GM12878 (cell line): Measurements from ENCODE around the gene UGGT2. TPM values are rescaled to one million over a fixed set of nuclear protein-coding genes. Genes with fewer than 3 reads are reported as not detected.
"Not testable (repeated sequence)": the region's sequence is repeated elsewhere in the genome, so short reads cannot be mapped to it uniquely, and the experiment has no call there.

Experiments used
- ATAC-seq: fragments of 200-7000 bp; cut with Tn5 transposase; 3 replicates; pipeline ENCODE4 v1.9.1; 2020; ENCODE audit warnings: mild to moderate bottlenecking, moderate library complexity
- BruUV-seq: library from RNA; stranded (reverse); fragments of 400-500 nt; replicated peaks from 2 replicates; lab custom pipeline; 2021; lab: Mats Ljungman, UMichigan
- CTCF ChIA-PET: fragments of 300-600 bp; sonication (Branson Sonifier 250); formaldehyde crosslinking; extraction: SDS; loops from one replicate; lab custom pipeline; 2021; ENCODE audit warnings: inconsistent platforms; lab: Yijun Ruan, JAX
- POLR2A ChIA-PET: fragments of 350-600 bp; formaldehyde crosslinking; extraction: SDS; loops from one replicate; lab custom pipeline; 2021; ENCODE audit warnings: inconsistent platforms; lab: Charles Lee
- RAD21 ChIA-PET: fragments of 300-600 bp; sonication (Branson Sonifier 250); formaldehyde crosslinking; loops from one replicate; lab custom pipeline; 2023; ENCODE audit warnings: antibody characterized with exemption; ENCODE audit not compliant: unreplicated experiment; lab: Charles Lee
- SMC1A ChIA-PET: fragments of 300-600 bp; sonication (Branson Sonifier 250); formaldehyde crosslinking; loops from one replicate; lab custom pipeline; 2023; ENCODE audit not compliant: unreplicated experiment, uncharacterized antibody; lab: Charles Lee
- DNase-seq: peaks from one replicate; pipeline ENCODE4 v3.0.0-alpha.2; 2011; ENCODE audit warnings: low read depth, low spot score
- FAIRE-seq: peaks from 3 replicates; lab custom pipeline; 2011; peaks lifted over from hg19 to GRCh38; lab: Jason Lieb, UNC
- H2AFZ ChIP-seq: 2 replicates; pipeline ENCODE4 v1.6.0; 2011; ENCODE audit warnings: low read depth, low read length, control low read depth; ENCODE audit not compliant: control insufficient read depth
- H3K27ac ChIP-seq: 2 replicates; pipeline ENCODE4 v1.5.1; 2011; ENCODE audit warnings: control low read depth; ENCODE audit not compliant: control insufficient read depth, insufficient read depth
- H3K27me3 ChIP-seq, 2 experiments: replicated peaks in 1 of 2; 2 replicates each; pipeline versions ENCODE4 v1.6.0 to v1.6.1; 2011; ENCODE audit warnings: low read length in 1 of 2; ENCODE audit not compliant: control insufficient read depth in 2 of 2, insufficient read depth in 2 of 2
- H3K36me3 ChIP-seq, 2 experiments: 2 replicates each; pipeline ENCODE4 v1.5.1; 2011; ENCODE audit warnings: low read length in 1 of 2; ENCODE audit not compliant: control insufficient read depth in 2 of 2, insufficient read depth in 2 of 2
- H3K4me1 ChIP-seq: 2 replicates; pipeline ENCODE4 v1.6.1; 2011; ENCODE audit warnings: mild to moderate bottlenecking, low read length, moderate library complexity, mixed read lengths; ENCODE audit not compliant: control insufficient read depth, insufficient read depth
- H3K4me2 ChIP-seq: 2 replicates; pipeline ENCODE4 v1.6.0; 2011; ENCODE audit warnings: control low read depth; ENCODE audit not compliant: control insufficient read depth, insufficient read depth
- H3K4me3 ChIP-seq: fragments of 200-600 bp; sonication (generic); 2 replicates; pipeline ENCODE4 v1.5.1; 2016
- H3K79me2 ChIP-seq: 2 replicates; pipeline ENCODE4 v1.6.0; 2011; ENCODE audit warnings: low read length; ENCODE audit not compliant: control insufficient read depth, insufficient read depth
- H3K9ac ChIP-seq: 2 replicates; pipeline ENCODE4 v1.8.0; 2011; ENCODE audit warnings: low read length, control low read depth, mixed read lengths; ENCODE audit not compliant: control insufficient read depth, insufficient read depth
- H3K9me3 ChIP-seq: replicated peaks from 3 replicates; pipeline ENCODE4 v1.5.1; 2011; ENCODE audit warnings: mild to moderate bottlenecking, low read length; ENCODE audit not compliant: control insufficient read depth, insufficient read depth
- H4K20me1 ChIP-seq: 2 replicates; pipeline ENCODE4 v1.6.0; 2011; ENCODE audit not compliant: control insufficient read depth, insufficient read depth
- BACH1 ChIP-seq: fragments of 450-650 bp; IDR thresholded peaks from 2 replicates; pipeline ENCODE4 v1.6.1; 2017; ENCODE audit warnings: mild to moderate bottlenecking, borderline replicate concordance
- BHLHE40 ChIP-seq, 2 experiments: fragments of 450-650 bp in 1 of 2; IDR thresholded peaks; 2 replicates each; pipeline ENCODE4 v1.6.1; 2011 to 2017; ENCODE audit warnings: low read depth in 2 of 2, borderline replicate concordance in 1 of 2, improper control_type of control experiment in 1 of 2, low read length in 1 of 2, mild to moderate bottlenecking in 1 of 2
- CHD2 ChIP-seq: IDR thresholded peaks from 2 replicates; pipeline ENCODE4 v1.6.1; 2011; ENCODE audit warnings: low read depth, low read length, improper control_type of control experiment, borderline replicate concordance
- NFYB ChIP-seq: IDR thresholded peaks from 2 replicates; pipeline ENCODE4 v1.6.1; 2011; ENCODE audit warnings: low read depth, mild to moderate bottlenecking, low read length, improper control_type of control experiment, moderate library complexity; ENCODE audit not compliant: insufficient read depth
- RAD51 ChIP-seq: fragments of 450-650 bp; IDR thresholded peaks from 2 replicates; pipeline ENCODE4 v1.6.1; 2016; ENCODE audit warnings: moderate library complexity, mild to moderate bottlenecking, inconsistent platforms
- RB1 ChIP-seq: fragments of 450-650 bp; formaldehyde crosslinking; IDR thresholded peaks from 2 replicates; pipeline ENCODE4 v1.6.1; 2017; ENCODE audit warnings: mild to moderate bottlenecking, borderline replicate concordance
- SUZ12 ChIP-seq: fragments of 200-600 bp; sonication (generic); IDR thresholded peaks from one replicate; pipeline ENCODE4 v1.6.1; 2018; ENCODE audit warnings: antibody characterized with exemption, mild to moderate bottlenecking; ENCODE audit not compliant: unreplicated experiment
- ZNF217 ChIP-seq: fragments of 450-650 bp; IDR thresholded peaks from 2 replicates; pipeline ENCODE4 v1.6.1; 2017; ENCODE audit warnings: antibody characterized with exemption, mild to moderate bottlenecking
- WGBS: methylation state at CpG from one replicate; pipeline ENCODE4 v1.1.6; 2016; ENCODE audit warnings: low lambda C conversion rate; ENCODE audit not compliant: insufficient replicate concordance, insufficient coverage; ENCODE audit errors: missing lambda C conversion rate; 5-methylcytosine and 5-hydroxymethylcytosine counted together
- in situ Hi-C: fragments of 300-500 bp; cut with MboI; formaldehyde crosslinking; loops from 9 replicates; pipeline ENCODE4 v1.14.3; 2018; ENCODE audit warnings: mixed read lengths
- intact Hi-C: fragments of 100-400 bp; cut with micrococcal nuclease; formaldehyde crosslinking; loops from one replicate; pipeline ENCODE4 v1.14.2; 2022; ENCODE audit not compliant: unreplicated experiment
- polyA plus RNA-seq, 11 experiments: library from polyadenylated mRNA; depleted of rRNA in 4 of 11; unstranded in 6 of 11; stranded (reverse) in 5 of 11; fragments of >200 nt; fragmentation: Nextera tagmentation in 4 of 11; fragmentation: Illumina TruSeq in 1 of 11; extraction: Ambion mirVana in 4 of 11; extraction: Trizol in 1 of 11; gene quantifications; 1 replicate in 1 of 11; 2 replicates in 10 of 11; pipeline versions ENCODE4 v1.2.1 to v1.2.3, GENCODE V29; 2011 to 2016; ENCODE audit warnings: inconsistent platforms in 2 of 11, missing spikeins in 2 of 11, low read depth in 1 of 11
- total RNA-seq, 4 experiments: library from RNA; depleted of rRNA in 3 of 4; stranded (reverse); fragments of >200 nt in 3 of 4; fragmentation: Illumina TruSeq in 1 of 4; extraction: Trizol in 1 of 4; gene quantifications; 2 replicates each; pipeline versions ENCODE4 v1.2.1 to v1.2.3, GENCODE V29; 2013 to 2021
- TF ChIP-seq, protein P1 (sequence below): IDR thresholded peaks from 2 replicates; pipeline ENCODE4 v1.6.1; 2012; ENCODE audit warnings: low read depth, low read length, improper control_type of control experiment
- TF ChIP-seq, protein P2 (sequence below): fragments of 450-650 bp; IDR thresholded peaks from 2 replicates; pipeline ENCODE4 v1.6.1; 2017; ENCODE audit warnings: borderline replicate concordance

UGGT2 gene
- total and polyA plus RNA-seq, 10 of the 15 experiments (the other 5 are each of a cell fraction or from before 2014, with no cell fraction given), result 4.9 to 29.0 (median 17.3) TPM

DNA sequence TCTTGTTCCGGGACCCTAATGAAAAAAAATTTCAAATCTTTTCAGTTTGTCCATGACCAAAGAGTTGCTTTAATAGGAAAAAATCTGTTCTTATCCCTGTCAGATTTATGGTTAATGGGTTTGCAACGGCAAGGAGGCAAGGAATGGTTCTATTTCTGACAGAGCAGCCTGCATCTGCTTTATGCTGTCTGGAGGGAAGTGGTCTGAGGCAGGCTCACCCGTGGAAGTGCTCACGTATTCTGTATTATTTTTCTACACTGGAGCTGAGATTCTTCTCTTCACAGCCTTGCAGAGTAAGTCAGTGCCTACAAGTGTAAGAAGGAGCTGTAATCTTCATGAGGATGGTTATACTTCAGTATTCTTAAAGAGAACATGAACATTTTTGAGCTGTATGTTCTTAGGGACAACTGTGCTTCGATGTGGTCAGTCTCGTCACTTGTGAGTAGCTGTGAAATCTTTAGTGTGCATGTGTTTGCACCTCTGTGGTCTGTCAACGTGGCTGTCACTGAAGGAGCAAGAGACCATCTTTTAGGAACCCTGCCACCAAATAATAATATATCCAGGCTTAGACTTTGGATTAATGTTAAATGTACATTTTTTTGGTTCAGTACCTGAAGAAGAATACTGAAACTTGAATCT is 262.0 kb downstream of the UGGT2 start:
- ChIA-PET RAD21 (no interaction called here), CTCF (interaction anchor here (0.9 kb wide), 1 partner anchor 167 kb away, joined by 4 read pairs; no protein-coding TSS in a partner anchor)
- FAIRE-seq, result no peak

DNA sequence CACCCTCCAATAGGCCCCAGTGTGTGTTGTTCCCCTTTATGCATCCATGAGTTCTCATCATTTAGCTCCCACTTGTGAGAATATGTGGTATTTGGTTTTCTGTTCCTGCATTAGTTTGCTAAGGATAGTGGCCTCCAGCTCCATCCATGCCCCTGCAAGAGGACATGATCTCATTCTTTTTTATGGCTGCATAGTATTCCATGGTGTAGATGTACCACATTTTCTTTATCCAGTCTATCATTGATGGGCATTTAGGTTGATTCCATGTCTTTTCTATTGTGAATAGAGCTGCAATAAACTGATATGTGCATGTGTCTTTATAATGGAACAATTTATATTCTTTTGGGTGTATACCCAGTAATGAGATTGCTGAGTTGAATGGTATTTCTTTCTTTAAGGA is 263.9 kb downstream of the UGGT2 start:
- H2AFZ ChIP-seq, POLR2A ChIA-PET, H3K4me2 ChIP-seq, H3K9ac ChIP-seq, ATAC-seq, DNase-seq, intact Hi-C loops, H3K27me3 ChIP-seq, FAIRE-seq, H4K20me1 ChIP-seq, RAD21 ChIA-PET, H3K4me1 ChIP-seq, H3K79me2 ChIP-seq, H3K4me3 ChIP-seq, BruUV-seq, H3K9me3 ChIP-seq, H3K27ac ChIP-seq, SMC1A ChIA-PET, in situ Hi-C loops: not testable (repeated sequence)
- peaks cover 4 to 37% of the 10 kb centered on the region in 2 experiments for H3K36me3 ChIP-seq
- CTCF ChIA-PET, result interaction anchor here (0.9 to 1.3 kb wide), 5 partner anchors 15 to 192 kb away, joined by 3 to 4 read pairs (median 3); no protein-coding TSS in a partner anchor

More for the DNA sequence above, 262.0 kb downstream of the UGGT2 start:
- no peaks in the 10 kb centered on the region for H3K27me3 ChIP-seq
- ATAC-seq (no peak), DNase-seq (no peak)
- WGBS, result 98% methylated on average over 7 of the region's 7 CpGs
- no TSS peak for BruUV-seq
- H2AFZ ChIP-seq, result no peak overlapping the region
- H3K4me1 ChIP-seq, result no peaks in the 10 kb centered on the region
- H3K27ac ChIP-seq, result no peak overlapping the region
- SMC1A ChIA-PET, result interaction anchor here (0.8 to 0.9 kb wide), 2 partner anchors 11 to 450 kb away, joined by 3 read pairs; no protein-coding TSS in a partner anchor
- peaks cover 4 to 38% of the 10 kb centered on the region in 2 experiments for H3K36me3 ChIP-seq
- in situ Hi-C loops (no loop called here), intact Hi-C loops (no loop called here)
- H3K9ac ChIP-seq, result no peak overlapping the region
- no peaks in the 10 kb centered on the region for H4K20me1 ChIP-seq
- TF ChIP-seq NFYB, result no peak
- TF ChIP-seq SUZ12, result no peak
- TF ChIP-seq, protein P1, sequence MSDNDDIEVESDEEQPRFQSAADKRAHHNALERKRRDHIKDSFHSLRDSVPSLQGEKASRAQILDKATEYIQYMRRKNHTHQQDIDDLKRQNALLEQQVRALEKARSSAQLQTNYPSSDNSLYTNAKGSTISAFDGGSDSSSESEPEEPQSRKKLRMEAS, result no peak
- no peak for TF ChIP-seq ZNF217
- TF ChIP-seq RB1, result no peak
- TF ChIP-seq CHD2, result no peak
- TF ChIP-seq BHLHE40 (IDR thresholded peaks at IDR 0.05; ENCODE audit: borderline replicate concordance in 1 of 2, low read depth in 2 of 2, low read length in 1 of 2), result no peak
- TF ChIP-seq RAD51, result no peak
- no peak for TF ChIP-seq BACH1
- TF ChIP-seq, protein P2, sequence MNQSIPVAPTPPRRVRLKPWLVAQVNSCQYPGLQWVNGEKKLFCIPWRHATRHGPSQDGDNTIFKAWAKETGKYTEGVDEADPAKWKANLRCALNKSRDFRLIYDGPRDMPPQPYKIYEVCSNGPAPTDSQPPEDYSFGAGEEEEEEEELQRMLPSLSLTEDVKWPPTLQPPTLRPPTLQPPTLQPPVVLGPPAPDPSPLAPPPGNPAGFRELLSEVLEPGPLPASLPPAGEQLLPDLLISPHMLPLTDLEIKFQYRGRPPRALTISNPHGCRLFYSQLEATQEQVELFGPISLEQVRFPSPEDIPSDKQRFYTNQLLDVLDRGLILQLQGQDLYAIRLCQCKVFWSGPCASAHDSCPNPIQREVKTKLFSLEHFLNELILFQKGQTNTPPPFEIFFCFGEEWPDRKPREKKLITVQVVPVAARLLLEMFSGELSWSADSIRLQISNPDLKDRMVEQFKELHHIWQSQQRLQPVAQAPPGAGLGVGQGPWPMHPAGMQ, result no peak
- H3K79me2 ChIP-seq, result no peaks in the 10 kb centered on the region
- POLR2A ChIA-PET, result no interaction called here
- no peaks in the 10 kb centered on the region for H3K9me3 ChIP-seq
- H3K4me2 ChIP-seq, result no peak overlapping the region
- no peak overlapping the region for H3K4me3 ChIP-seq
